Measurements from ENCODE around the gene SLC39A11.

DNA sequence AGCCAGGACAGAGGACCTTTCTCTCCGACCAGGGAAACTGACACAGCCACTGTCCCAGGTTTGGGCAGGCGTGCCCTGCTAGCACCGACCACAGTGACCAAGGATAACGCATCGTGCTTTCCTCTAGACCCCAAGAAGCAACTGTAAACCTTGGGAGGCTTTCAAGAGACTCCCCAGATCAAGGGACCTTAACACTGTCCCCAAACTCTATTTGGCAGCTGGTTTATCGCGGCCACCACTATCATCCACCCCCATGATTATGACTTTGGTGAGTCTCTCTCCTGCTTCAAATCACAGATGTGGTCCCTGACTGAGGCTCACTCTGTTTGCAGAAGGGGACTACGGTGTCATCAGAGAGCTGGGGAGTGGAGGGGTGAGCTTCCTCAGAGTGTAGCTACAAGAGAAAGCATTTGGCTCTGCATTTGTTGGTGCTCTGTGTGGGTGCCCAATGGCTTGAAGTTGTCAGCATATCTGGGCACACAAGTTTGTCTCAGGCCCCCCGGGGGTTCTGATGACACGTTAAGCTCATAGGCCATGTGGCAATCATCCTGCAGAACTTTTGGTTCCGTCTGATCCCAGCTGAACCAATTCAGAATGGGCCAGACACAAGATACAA lies 408.0 kb downstream of the SLC39A11 start:
- no peak for TF ChIP-seq BACH2 (CRISPR knock-in tag; IDR thresholded peaks at IDR 0.05; ENCODE audit: borderline replicate concordance)
- TF ChIP-seq, protein P1, sequence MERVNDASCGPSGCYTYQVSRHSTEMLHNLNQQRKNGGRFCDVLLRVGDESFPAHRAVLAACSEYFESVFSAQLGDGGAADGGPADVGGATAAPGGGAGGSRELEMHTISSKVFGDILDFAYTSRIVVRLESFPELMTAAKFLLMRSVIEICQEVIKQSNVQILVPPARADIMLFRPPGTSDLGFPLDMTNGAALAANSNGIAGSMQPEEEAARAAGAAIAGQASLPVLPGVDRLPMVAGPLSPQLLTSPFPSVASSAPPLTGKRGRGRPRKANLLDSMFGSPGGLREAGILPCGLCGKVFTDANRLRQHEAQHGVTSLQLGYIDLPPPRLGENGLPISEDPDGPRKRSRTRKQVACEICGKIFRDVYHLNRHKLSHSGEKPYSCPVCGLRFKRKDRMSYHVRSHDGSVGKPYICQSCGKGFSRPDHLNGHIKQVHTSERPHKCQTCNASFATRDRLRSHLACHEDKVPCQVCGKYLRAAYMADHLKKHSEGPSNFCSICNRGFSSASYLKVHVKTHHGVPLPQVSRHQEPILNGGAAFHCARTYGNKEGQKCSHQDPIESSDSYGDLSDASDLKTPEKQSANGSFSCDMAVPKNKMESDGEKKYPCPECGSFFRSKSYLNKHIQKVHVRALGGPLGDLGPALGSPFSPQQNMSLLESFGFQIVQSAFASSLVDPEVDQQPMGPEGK (CRISPR knock-in tag; IDR thresholded peaks at IDR 0.05; ENCODE audit: borderline replicate concordance) = no peak
- no peak for TF ChIP-seq SNAI2 (CRISPR knock-in tag; IDR thresholded peaks at IDR 0.05)
- no peak for TF ChIP-seq TSHZ2 (CRISPR knock-in tag; IDR thresholded peaks at IDR 0.05)
- no peak for TF ChIP-seq ZFP3 (CRISPR knock-in tag; IDR thresholded peaks at IDR 0.05)
- TF ChIP-seq ZC3H10 (CRISPR knock-in tag; IDR thresholded peaks at IDR 0.05) = no peak
- no peak for TF ChIP-seq TOX (CRISPR knock-in tag; IDR thresholded peaks at IDR 0.05; ENCODE audit: borderline replicate concordance)
- TF ChIP-seq ZNF565 (CRISPR knock-in tag; conservative IDR thresholded peaks at IDR 0.05; ENCODE audit: low read depth) = no peak
- no peak for TF ChIP-seq RARB (CRISPR knock-in tag; IDR thresholded peaks at IDR 0.05)
- TF ChIP-seq ZFP30 (CRISPR knock-in tag; IDR thresholded peaks at IDR 0.05) = no peak
- TF ChIP-seq ZNF8 (CRISPR knock-in tag; IDR thresholded peaks at IDR 0.05) = no peak
- no peak for TF ChIP-seq CSDC2 (CRISPR knock-in tag; IDR thresholded peaks at IDR 0.05)

All from SK-N-SH treated with all-trans-retinoic acid at 6 μM for 48 hours (cell line).